Endothelial cell (in vitro differentiated cells): Measurements from ENCODE around the gene C1orf122. TPM values are rescaled to one million over a fixed set of nuclear protein-coding genes. Genes with fewer than 3 reads are reported as not detected.
"Not testable (repeated sequence)": the region's sequence is repeated elsewhere in the genome, so short reads cannot be mapped to it uniquely, and the experiment has no call there.

Source experiments
- DNase-seq: peaks from one replicate; pipeline ENCODE4 v3.0.0; 2021; ENCODE audit warnings: low spot score
- H3K27ac Mint-ChIP-seq: one replicate; pipeline ENCODE4 v1.8.0; 2021; ENCODE audit warnings: mixed read lengths, inconsistent platforms; ENCODE audit not compliant: unreplicated experiment
- H3K27me3 Mint-ChIP-seq: one replicate; pipeline ENCODE4 v1.8.0; 2021; ENCODE audit warnings: mild to moderate bottlenecking, moderate library complexity, mixed read lengths, inconsistent platforms; ENCODE audit not compliant: unreplicated experiment
- H3K36me3 Mint-ChIP-seq: one replicate; pipeline ENCODE4 v1.8.0; 2021; ENCODE audit warnings: mild to moderate bottlenecking, low read depth, mixed read lengths, inconsistent platforms; ENCODE audit not compliant: unreplicated experiment
- H3K4me1 Mint-ChIP-seq: one replicate; pipeline ENCODE4 v1.8.0; 2021; ENCODE audit warnings: mild to moderate bottlenecking, mixed read lengths, inconsistent platforms; ENCODE audit not compliant: unreplicated experiment
- H3K4me3 Mint-ChIP-seq: one replicate; pipeline ENCODE4 v1.8.0; 2021; ENCODE audit warnings: mild to moderate bottlenecking, mixed read lengths, inconsistent platforms; ENCODE audit not compliant: unreplicated experiment
- H3K9me3 Mint-ChIP-seq: one replicate; pipeline ENCODE4 v1.8.0; 2021; ENCODE audit warnings: mixed read lengths, inconsistent platforms; ENCODE audit not compliant: unreplicated experiment
- total RNA-seq: library from RNA; stranded (reverse); fragmentation: NEBNext Ultra II Directional; extraction: Animal tissue kit (Norgen Biotek cat#: 25700); gene quantifications from one replicate; pipeline ENCODE4 v1.2.1, GENCODE V29; 2021; ENCODE audit not compliant: unreplicated experiment
- TF ChIP-seq, protein P1 (sequence below): fragments of 200-600 bp; sonication (generic); IDR thresholded peaks from one replicate; pipeline ENCODE4 v1.5.0; 2021; ENCODE audit warnings: antibody characterized with exemption; ENCODE audit not compliant: unreplicated experiment

C1orf122 gene
- total RNA-seq, 1 donor from 2014 or later, result 29.4 TPM

DNA sequence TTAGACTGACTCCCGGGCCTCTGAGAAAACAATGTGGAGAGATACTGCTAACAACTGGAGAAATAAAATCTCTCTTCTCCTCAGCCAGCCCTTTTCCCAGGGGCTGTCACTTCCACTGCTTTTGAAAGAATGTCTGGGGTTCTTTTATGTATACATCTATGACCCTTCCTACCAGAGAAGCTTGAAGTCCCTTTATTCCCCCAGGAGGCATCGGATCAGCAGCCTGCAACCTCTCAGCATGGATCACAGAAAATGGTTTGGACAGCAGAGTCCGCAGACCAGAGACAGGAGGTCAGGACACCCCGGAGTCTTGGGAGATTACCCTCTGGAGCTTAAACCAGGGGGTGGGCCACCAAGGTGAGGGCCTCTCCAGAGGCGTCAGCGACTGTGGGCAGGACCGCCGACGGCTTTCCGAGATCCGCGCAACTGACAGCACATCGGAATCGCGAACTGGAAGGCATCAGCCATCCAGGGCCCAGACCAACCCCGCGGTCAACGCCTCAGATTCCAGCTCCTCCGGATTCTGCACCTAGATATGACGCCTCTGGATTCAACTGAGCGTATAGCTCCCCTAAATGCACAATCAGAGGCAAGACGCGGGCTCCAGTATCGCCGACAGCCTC is 43.7 kb upstream of the C1orf122 start:
- H3K9me3 Mint-ChIP-seq, result no peaks in the 10 kb centered on the region
- peaks cover 33% of the 10 kb centered on the region for H3K27me3 Mint-ChIP-seq
- H3K4me1 Mint-ChIP-seq, result peaks cover 19% of the 10 kb centered on the region
- no peak overlapping the region for H3K4me3 Mint-ChIP-seq
- H3K27ac Mint-ChIP-seq, result no peak overlapping the region
- peaks cover 4% of the 10 kb centered on the region for H3K36me3 Mint-ChIP-seq
- TF ChIP-seq, protein P1, sequence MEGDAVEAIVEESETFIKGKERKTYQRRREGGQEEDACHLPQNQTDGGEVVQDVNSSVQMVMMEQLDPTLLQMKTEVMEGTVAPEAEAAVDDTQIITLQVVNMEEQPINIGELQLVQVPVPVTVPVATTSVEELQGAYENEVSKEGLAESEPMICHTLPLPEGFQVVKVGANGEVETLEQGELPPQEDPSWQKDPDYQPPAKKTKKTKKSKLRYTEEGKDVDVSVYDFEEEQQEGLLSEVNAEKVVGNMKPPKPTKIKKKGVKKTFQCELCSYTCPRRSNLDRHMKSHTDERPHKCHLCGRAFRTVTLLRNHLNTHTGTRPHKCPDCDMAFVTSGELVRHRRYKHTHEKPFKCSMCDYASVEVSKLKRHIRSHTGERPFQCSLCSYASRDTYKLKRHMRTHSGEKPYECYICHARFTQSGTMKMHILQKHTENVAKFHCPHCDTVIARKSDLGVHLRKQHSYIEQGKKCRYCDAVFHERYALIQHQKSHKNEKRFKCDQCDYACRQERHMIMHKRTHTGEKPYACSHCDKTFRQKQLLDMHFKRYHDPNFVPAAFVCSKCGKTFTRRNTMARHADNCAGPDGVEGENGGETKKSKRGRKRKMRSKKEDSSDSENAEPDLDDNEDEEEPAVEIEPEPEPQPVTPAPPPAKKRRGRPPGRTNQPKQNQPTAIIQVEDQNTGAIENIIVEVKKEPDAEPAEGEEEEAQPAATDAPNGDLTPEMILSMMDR, result no peak
- DNase-seq, result no peak

DNA sequence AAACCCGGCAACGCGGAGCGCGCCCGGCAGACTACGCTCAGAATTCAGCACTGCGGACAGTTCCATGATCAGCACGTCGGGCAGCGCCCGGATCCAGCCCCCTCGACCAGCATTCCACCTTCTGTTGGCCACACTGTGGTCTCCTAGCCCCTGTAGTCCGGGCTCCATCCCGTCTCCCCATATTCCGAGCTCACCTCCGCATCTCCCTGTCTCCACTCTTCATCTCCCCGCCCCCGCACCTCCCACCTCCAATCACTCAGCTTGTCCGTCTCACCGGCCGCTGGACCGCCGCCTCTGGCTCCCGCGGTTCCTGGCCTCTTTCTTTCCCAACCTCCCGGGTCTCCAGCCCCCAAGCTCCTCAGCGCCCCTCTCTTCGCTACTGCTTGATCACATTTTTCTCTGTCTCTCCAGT is 43.2 kb upstream of the C1orf122 start:
- peaks cover 19% of the 10 kb centered on the region for H3K4me1 Mint-ChIP-seq
- TF ChIP-seq, protein P1, result no peak
- H3K27ac Mint-ChIP-seq, result no peak overlapping the region
- H3K27me3 Mint-ChIP-seq, result peaks cover 33% of the 10 kb centered on the region
- peaks cover 4% of the 10 kb centered on the region for H3K36me3 Mint-ChIP-seq
- no peak overlapping the region for H3K4me3 Mint-ChIP-seq
- DNase-seq, result peak; percentile 84
- no peaks in the 10 kb centered on the region for H3K9me3 Mint-ChIP-seq

DNA sequence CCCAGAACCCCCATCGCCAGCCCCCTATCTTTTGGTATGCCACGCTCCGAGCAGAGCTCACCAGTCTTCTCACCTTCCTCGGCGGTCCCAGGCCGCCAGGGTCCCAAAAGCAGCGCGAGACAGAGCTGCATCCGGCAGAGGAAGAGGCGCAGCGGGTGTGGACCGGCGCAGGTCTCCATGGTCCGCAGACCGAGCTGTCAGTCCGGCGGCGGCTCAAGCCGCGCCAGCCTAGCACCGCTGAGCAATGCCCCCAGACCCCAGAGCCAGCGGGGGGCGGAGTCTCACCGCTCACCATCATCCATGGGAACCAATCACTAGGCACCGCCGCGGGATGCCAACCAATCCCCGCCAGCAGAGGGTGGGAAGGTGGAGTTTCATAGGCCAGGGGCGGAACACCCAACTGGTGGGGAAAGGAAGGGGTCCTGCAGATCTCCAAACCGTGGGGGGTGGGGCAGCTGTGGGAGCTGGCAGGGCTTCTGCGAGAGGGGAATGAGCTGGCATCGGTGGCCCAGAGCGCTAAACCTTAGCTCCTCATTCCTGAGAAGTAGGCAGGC is 42.6 kb upstream of the C1orf122 start, which contains the start of gene EPHA10:
EPHA10 (minus strand) TSS at position 233 of the 554 bp plus-strand sequence; CDS start at position 179, 54 bp downstream.
- peaks cover 4% of the 10 kb centered on the region for H3K36me3 Mint-ChIP-seq
- no peaks in the 10 kb centered on the region for H3K9me3 Mint-ChIP-seq
- H3K27me3 Mint-ChIP-seq, result peaks cover 33% of the 10 kb centered on the region
- peak; percentile 16 for DNase-seq
- H3K27ac Mint-ChIP-seq, result no peak within 1 kb of the TSS
- H3K4me3 Mint-ChIP-seq, result no peak within 1 kb of the TSS
- TF ChIP-seq, protein P1, result no peak
- H3K4me1 Mint-ChIP-seq, result peaks cover 19% of the 10 kb centered on the region

DNA sequence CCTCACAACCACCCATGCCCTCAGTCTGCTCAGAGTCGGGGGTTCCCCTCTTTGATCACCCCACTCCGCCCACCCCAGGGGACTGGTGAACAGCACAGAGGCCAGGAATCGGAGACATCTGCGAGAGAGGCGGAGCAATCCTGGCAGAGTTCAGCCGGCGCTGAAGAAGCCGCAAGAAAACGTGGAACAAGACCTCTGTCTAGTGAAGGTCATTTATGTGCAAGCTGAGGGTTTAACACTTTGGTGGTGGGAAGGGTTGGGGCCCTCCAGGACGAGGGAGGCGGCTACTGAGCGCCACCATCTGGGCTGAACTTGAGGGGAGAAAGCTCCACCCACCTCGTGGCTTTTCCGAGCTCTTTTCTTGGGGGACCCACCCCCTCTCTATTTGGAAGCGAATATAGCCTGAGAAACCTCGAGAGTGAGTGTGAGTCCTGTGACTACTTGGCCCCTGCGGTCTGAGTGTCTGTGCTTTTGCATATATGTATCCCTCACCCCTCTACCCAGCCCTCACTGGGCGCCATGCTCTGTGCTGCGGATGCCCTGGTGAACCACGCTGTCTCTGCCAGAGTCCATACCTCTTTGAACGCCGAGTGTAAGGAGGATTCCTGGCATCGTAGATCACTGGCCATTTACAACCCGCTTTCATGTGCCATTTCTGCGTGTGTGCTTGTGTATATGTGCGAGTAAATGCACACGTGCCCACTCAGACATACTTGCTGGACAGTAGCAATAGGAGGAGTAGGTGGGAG is 41.5 kb upstream of the C1orf122 start:
- no peaks in the 10 kb centered on the region for H3K9me3 Mint-ChIP-seq
- peaks cover 4% of the 10 kb centered on the region for H3K36me3 Mint-ChIP-seq
- no peak overlapping the region for H3K4me3 Mint-ChIP-seq
- peaks cover 19% of the 10 kb centered on the region for H3K4me1 Mint-ChIP-seq
- H3K27ac Mint-ChIP-seq, result no peak overlapping the region
- TF ChIP-seq, protein P1, result no peak
- DNase-seq, result no peak
- H3K27me3 Mint-ChIP-seq, result peaks cover 31% of the 10 kb centered on the region

DNA sequence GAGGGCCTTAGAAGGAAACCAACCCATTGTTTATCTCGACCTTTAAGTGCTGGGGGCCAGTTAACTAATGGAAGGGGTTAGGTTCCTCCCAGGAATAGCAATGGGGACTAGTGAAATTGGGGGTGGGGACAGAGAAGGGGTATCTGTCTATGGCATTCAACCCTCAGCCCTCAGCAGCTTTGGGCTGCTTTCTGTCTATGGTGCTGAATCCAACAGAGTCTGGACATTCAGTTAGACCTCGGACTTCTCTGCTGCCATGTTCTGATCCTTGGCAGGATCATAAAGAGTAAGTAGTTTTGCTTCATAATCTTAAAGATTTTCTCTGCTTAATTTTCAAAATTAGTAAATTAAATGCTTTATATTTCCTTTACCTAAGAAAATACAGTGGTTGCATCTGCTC is 40.1 kb upstream of the C1orf122 start:
- no peak for DNase-seq
- no peak overlapping the region for H3K27ac Mint-ChIP-seq
- H3K27me3 Mint-ChIP-seq, result peaks cover 28% of the 10 kb centered on the region
- no peak overlapping the region for H3K4me3 Mint-ChIP-seq
- TF ChIP-seq, protein P1, result no peak
- H3K9me3 Mint-ChIP-seq, result no peaks in the 10 kb centered on the region
- H3K36me3 Mint-ChIP-seq, result peaks cover 4% of the 10 kb centered on the region
- H3K4me1 Mint-ChIP-seq, result peaks cover 19% of the 10 kb centered on the region

DNA sequence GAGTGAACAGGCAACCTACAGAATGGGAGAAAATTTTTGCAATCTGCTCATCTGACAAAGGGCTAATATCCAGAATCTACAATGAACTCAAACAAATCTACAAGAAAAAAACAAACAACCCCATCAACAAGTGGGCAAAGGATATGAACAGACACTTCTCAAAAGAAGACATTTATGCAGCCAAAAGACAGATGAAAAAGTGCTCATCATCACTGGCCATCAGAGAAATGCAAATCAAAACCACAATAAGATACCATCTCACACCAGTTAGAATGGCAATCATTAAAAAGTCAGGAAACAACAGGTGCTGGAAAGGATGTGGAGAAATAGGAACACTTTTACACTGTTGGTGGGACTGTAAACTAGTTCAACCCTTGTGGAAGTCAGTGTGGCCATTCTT is 36.1 kb upstream of the C1orf122 start:
- not testable (repeated sequence) for H3K4me3 Mint-ChIP-seq, H3K27me3 Mint-ChIP-seq, H3K27ac Mint-ChIP-seq, DNase-seq, H3K4me1 Mint-ChIP-seq, H3K9me3 Mint-ChIP-seq, H3K36me3 Mint-ChIP-seq
